Sigmoid colon (tissue), 4 donors: ENCODE results near the gene MCTP1.

Experiments
- EP300 ChIP-seq, 4 donors: sonication (generic); formaldehyde crosslinking; IDR thresholded peaks; one replicate each; pipeline ENCODE4 v1.6.1; 2017; ENCODE audit warnings: antibody characterized with exemption in 4 of 4
- POLR2A ChIP-seq, 2 donors: fragments of 450-650 bp; IDR thresholded peaks; one replicate each; pipeline ENCODE4 v1.6.1; 2016; ENCODE audit warnings: antibody characterized with exemption in 2 of 2, mild to moderate bottlenecking in 2 of 2, moderate library complexity in 2 of 2
- POLR2AphosphoS5 ChIP-seq, 4 donors: sonication (generic); formaldehyde crosslinking; IDR thresholded peaks; one replicate each; pipeline ENCODE4 v1.6.1; 2017; ENCODE audit warnings: antibody characterized with exemption in 4 of 4
- TF ChIP-seq, protein P1 (sequence below), 4 experiments: fragments of 450-650 bp in 3 of 4; fragments of 200-600 bp in 1 of 4; IDR thresholded peaks; one replicate each; pipeline ENCODE4 v1.5.1; 2016 to 2019; ENCODE audit warnings: antibody characterized with exemption in 4 of 4, mild to moderate bottlenecking in 3 of 4, moderate library complexity in 2 of 4

DNA sequence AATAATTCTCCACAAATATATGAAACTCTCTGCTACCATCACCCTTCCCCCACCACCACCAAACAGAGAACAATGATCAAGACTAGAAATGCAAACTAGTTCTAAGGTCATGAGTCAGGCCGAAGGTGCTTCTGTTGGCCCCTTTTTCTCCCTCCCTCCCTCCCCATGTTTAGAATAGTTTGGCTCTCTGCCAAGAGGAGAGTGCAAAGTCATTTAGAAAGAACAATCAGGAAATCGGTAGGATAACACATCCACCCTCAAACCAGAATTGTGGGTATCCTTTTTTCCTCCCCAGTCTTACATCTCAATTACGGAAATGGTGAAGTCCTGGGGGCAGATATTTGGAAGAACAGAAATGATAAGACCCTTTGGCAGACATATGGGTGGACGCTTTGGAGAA is 496.4 kb downstream of the MCTP1 start:
- no peak for TF ChIP-seq POLR2AphosphoS5 (IDR thresholded peaks at IDR 0.05)
- TF ChIP-seq EP300 (IDR thresholded peaks at IDR 0.05), result no peak
- TF ChIP-seq, protein P1, sequence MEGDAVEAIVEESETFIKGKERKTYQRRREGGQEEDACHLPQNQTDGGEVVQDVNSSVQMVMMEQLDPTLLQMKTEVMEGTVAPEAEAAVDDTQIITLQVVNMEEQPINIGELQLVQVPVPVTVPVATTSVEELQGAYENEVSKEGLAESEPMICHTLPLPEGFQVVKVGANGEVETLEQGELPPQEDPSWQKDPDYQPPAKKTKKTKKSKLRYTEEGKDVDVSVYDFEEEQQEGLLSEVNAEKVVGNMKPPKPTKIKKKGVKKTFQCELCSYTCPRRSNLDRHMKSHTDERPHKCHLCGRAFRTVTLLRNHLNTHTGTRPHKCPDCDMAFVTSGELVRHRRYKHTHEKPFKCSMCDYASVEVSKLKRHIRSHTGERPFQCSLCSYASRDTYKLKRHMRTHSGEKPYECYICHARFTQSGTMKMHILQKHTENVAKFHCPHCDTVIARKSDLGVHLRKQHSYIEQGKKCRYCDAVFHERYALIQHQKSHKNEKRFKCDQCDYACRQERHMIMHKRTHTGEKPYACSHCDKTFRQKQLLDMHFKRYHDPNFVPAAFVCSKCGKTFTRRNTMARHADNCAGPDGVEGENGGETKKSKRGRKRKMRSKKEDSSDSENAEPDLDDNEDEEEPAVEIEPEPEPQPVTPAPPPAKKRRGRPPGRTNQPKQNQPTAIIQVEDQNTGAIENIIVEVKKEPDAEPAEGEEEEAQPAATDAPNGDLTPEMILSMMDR (IDR thresholded peaks at IDR 0.05), result no peak
- TF ChIP-seq POLR2A (IDR thresholded peaks at IDR 0.05), result no peak
